NB4 (cell line): ENCODE results near the gene SUMO3.

Experiments used
- CTCF ChIP-seq: IDR thresholded peaks from one replicate; pipeline ENCODE4 v1.5.1; 2012; ENCODE audit warnings: low read depth, low read length
- POLR2A ChIP-seq: IDR thresholded peaks from 2 replicates; pipeline ENCODE4 v1.6.1; 2011; ENCODE audit warnings: mild to moderate bottlenecking; ENCODE audit not compliant: insufficient read length; ENCODE audit errors: extremely low read depth

GRCh38 chr21:44758781-44759627, 58.9 kb downstream of the SUMO3 start:
- no peak for TF ChIP-seq CTCF
- no peak for TF ChIP-seq POLR2A
